Spleen (tissue), 7 donors: ENCODE results near the gene PIPOX.

ENCODE experiments used
- POLR2A ChIP-seq, 3 donors: fragments of 450-650 bp; IDR thresholded peaks; one replicate each; pipeline ENCODE4 v1.5.1; 2017; ENCODE audit warnings: antibody characterized with exemption in 3 of 3, mild to moderate bottlenecking in 1 of 3
- POLR2AphosphoS5 ChIP-seq, 3 donors: sonication (generic); formaldehyde crosslinking; IDR thresholded peaks; one replicate each; pipeline ENCODE4 v1.5.1; 2017; ENCODE audit warnings: antibody characterized with exemption in 3 of 3
- TF ChIP-seq, protein P1 (sequence below), 11 experiments: fragments of 200-600 bp in 7 of 11; fragments of 450-650 bp in 4 of 11; sonication (generic) in 4 of 11; IDR thresholded peaks in 8 of 11; conservative IDR thresholded peaks in 3 of 11; 1 replicate in 7 of 11; 2 replicates in 4 of 11; pipeline versions ENCODE4 v1.4.0 to v1.8.0; 2016 to 2021; ENCODE audit warnings: antibody characterized with exemption in 11 of 11, inconsistent platforms in 4 of 11, mild to moderate bottlenecking in 1 of 11
- donor health status: DM: no; HTN: no; CAD: no; lungs with moderate emphysema.
- donor health status: DM: no; HTN: no; CAD: no.
- donor health status: DM: no; HTN: no; CAD: no.

DNA sequence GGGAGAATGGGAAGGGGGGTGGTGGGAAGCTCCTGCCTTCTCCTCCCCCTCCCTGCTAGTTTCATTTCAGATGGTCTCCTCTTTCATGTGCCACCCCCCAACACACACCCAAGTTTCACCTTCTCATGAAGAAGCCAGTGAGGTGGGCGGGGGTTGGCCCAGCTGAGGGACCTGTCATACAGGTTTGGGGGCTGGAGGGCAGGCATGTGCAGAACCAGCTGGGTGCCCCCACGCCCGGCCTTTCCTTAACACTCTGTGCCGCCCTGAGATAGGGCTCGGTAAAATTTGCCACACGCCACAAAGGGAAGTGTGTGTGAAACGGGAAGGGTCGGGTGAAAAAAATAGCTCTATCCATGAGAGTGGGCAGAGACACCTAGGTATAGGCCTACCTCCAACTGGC, 57.4 kb downstream of the PIPOX start:
- TF ChIP-seq POLR2AphosphoS5 (IDR thresholded peaks at IDR 0.05) (no peak), POLR2A (IDR thresholded peaks at IDR 0.05) (no peak)
- TF ChIP-seq, protein P1, sequence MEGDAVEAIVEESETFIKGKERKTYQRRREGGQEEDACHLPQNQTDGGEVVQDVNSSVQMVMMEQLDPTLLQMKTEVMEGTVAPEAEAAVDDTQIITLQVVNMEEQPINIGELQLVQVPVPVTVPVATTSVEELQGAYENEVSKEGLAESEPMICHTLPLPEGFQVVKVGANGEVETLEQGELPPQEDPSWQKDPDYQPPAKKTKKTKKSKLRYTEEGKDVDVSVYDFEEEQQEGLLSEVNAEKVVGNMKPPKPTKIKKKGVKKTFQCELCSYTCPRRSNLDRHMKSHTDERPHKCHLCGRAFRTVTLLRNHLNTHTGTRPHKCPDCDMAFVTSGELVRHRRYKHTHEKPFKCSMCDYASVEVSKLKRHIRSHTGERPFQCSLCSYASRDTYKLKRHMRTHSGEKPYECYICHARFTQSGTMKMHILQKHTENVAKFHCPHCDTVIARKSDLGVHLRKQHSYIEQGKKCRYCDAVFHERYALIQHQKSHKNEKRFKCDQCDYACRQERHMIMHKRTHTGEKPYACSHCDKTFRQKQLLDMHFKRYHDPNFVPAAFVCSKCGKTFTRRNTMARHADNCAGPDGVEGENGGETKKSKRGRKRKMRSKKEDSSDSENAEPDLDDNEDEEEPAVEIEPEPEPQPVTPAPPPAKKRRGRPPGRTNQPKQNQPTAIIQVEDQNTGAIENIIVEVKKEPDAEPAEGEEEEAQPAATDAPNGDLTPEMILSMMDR (IDR thresholded peaks at IDR 0.05 in 8 of 11, conservative IDR thresholded peaks at IDR 0.05 in 3 of 11), result no peak
